WTC11 (cell line): ENCODE results near the gene PCSK5. TPM values are rescaled to one million over a fixed set of nuclear protein-coding genes. Genes with fewer than 3 reads are reported as not detected.

ENCODE experiments used
- ATAC-seq: fragments of 200-7000 bp; cut with Tn5 transposase; 2 replicates; pipeline ENCODE4 v1.10.0; 2021; ENCODE audit warnings: mild to moderate bottlenecking, moderate library complexity
- CTCF ChIA-PET: fragments of 300-600 bp; sonication (Branson Sonifier 250); formaldehyde crosslinking; loops from one replicate; lab custom pipeline; 2021; ENCODE audit warnings: antibody characterized with exemption; lab: Charles Lee
- POLR2A ChIA-PET: fragments of 350-600 bp; sonication (Branson Sonifier 250); formaldehyde crosslinking; loops from one replicate; lab custom pipeline; 2021; ENCODE audit warnings: antibody characterized with exemption; lab: Charles Lee
- DNase-seq: peaks from one replicate; pipeline ENCODE4 v3.0.0; 2021; ENCODE audit warnings: low spot score
- H3K27ac Mint-ChIP-seq: 2 replicates; pipeline ENCODE4 v1.8.0; 2021; ENCODE audit warnings: mixed read lengths
- H3K27me3 Mint-ChIP-seq: 2 replicates; pipeline ENCODE4 v1.8.0; 2021; ENCODE audit warnings: low read depth, mild to moderate bottlenecking, moderate library complexity, mixed read lengths
- H3K36me3 Mint-ChIP-seq: 2 replicates; pipeline ENCODE4 v1.8.0; 2021; ENCODE audit warnings: mixed read lengths
- H3K4me1 Mint-ChIP-seq: 2 replicates; pipeline ENCODE4 v1.8.0; 2022; ENCODE audit warnings: mixed read lengths
- H3K4me3 Mint-ChIP-seq: 2 replicates; pipeline ENCODE4 v1.8.0; 2021; ENCODE audit warnings: mild to moderate bottlenecking, moderate library complexity, mixed read lengths
- H3K9me3 Mint-ChIP-seq: 2 replicates; pipeline ENCODE4 v1.8.0; 2021; ENCODE audit warnings: mixed read lengths
- CDX4 ChIP-seq: fragments of 250-450 bp; sonication (Bioruptor Pico); IDR thresholded peaks from 2 replicates; pipeline ENCODE4 v1.9.0; 2021; ENCODE audit warnings: moderate library complexity, mild to moderate bottlenecking, inconsistent platforms, borderline replicate concordance
- E2F1 ChIP-seq: sonication (generic); formaldehyde crosslinking; IDR thresholded peaks from 2 replicates; pipeline ENCODE4 v1.8.0; 2022; ENCODE audit warnings: mild to moderate bottlenecking, missing genetic modification reagents
- FOXK1 ChIP-seq: sonication (generic); formaldehyde crosslinking; IDR thresholded peaks from 2 replicates; pipeline ENCODE4 v1.8.0; 2022; ENCODE audit warnings: mild to moderate bottlenecking, moderate library complexity, missing genetic modification reagents
- FOXP4 ChIP-seq: sonication (generic); formaldehyde crosslinking; IDR thresholded peaks from 2 replicates; pipeline ENCODE4 v1.8.0; 2022; ENCODE audit warnings: mild to moderate bottlenecking, missing genetic modification reagents
- GRHL2 ChIP-seq: fragments of 250-450 bp; sonication (Bioruptor Pico); IDR thresholded peaks from 2 replicates; pipeline ENCODE4 v1.8.0; 2022; ENCODE audit warnings: mild to moderate bottlenecking, moderate library complexity; ENCODE audit not compliant: insufficient replicate concordance, severe bottlenecking
- HMGA2 ChIP-seq: fragments of 250-450 bp; sonication (Bioruptor Pico); IDR thresholded peaks from 2 replicates; pipeline ENCODE4 v1.4.0; 2021; ENCODE audit warnings: mild to moderate bottlenecking, moderate library complexity
- JUN ChIP-seq: sonication (generic); formaldehyde crosslinking; IDR thresholded peaks from 2 replicates; pipeline ENCODE4 v1.8.0; 2023; ENCODE audit warnings: mild to moderate bottlenecking, missing genetic modification reagents
- MXD4 ChIP-seq: fragments of 250-450 bp; sonication (Bioruptor Pico); IDR thresholded peaks from 2 replicates; pipeline ENCODE4 v1.8.0; 2021; ENCODE audit warnings: mild to moderate bottlenecking, moderate library complexity, borderline replicate concordance
- NFYB ChIP-seq: sonication (generic); formaldehyde crosslinking; conservative IDR thresholded peaks from 2 replicates; pipeline ENCODE4 v1.8.0; 2022; ENCODE audit warnings: low read depth, missing genetic modification reagents
- PRDM15 ChIP-seq: sonication (generic); formaldehyde crosslinking; IDR thresholded peaks from 2 replicates; pipeline ENCODE4 v1.8.0; 2022; ENCODE audit warnings: missing genetic modification reagents
- ZBTB21 ChIP-seq: sonication (generic); formaldehyde crosslinking; IDR thresholded peaks from 2 replicates; pipeline ENCODE4 v1.8.1; 2023; ENCODE audit warnings: mild to moderate bottlenecking, missing genetic modification reagents, borderline replicate concordance
- ZNF219 ChIP-seq: sonication (generic); formaldehyde crosslinking; IDR thresholded peaks from 2 replicates; pipeline ENCODE4 v1.8.0; 2023; ENCODE audit warnings: missing genetic modification reagents, mild to moderate bottlenecking, borderline replicate concordance
- ZNF317 ChIP-seq: sonication (generic); formaldehyde crosslinking; IDR thresholded peaks from 2 replicates; pipeline ENCODE4 v1.8.1; 2023; ENCODE audit warnings: low read depth, mild to moderate bottlenecking, moderate library complexity, missing genetic modification reagents, borderline replicate concordance
- total RNA-seq: library from RNA; stranded (reverse); gene quantifications from 3 replicates; pipeline ENCODE4 v1.2.3, GENCODE V29; 2021
- TF ChIP-seq, protein P1 (sequence below): fragments of 250-450 bp; sonication (Bioruptor Pico); IDR thresholded peaks from 2 replicates; pipeline ENCODE4 v1.9.0; 2021; ENCODE audit warnings: mild to moderate bottlenecking
- TF ChIP-seq, protein P2 (sequence below): fragments of 250-450 bp; sonication (Bioruptor Pico); IDR thresholded peaks from 2 replicates; pipeline ENCODE4 v1.8.0; 2021; ENCODE audit warnings: mild to moderate bottlenecking
- TF ChIP-seq, protein P3 (sequence below): fragments of 250-450 bp; sonication (Bioruptor Pico); IDR thresholded peaks from 2 replicates; pipeline ENCODE4 v1.9.0; 2021; ENCODE audit warnings: mild to moderate bottlenecking, borderline replicate concordance
- TF ChIP-seq, protein P4 (sequence below): sonication (generic); formaldehyde crosslinking; IDR thresholded peaks from 2 replicates; pipeline ENCODE4 v1.8.1; 2022; ENCODE audit warnings: mild to moderate bottlenecking, moderate library complexity, missing genetic modification reagents

PCSK5 gene
- total RNA-seq, 1 experiment from 2014 or later: 30.6 TPM

GRCh38 chr9:75907329-75907728 lies 16.9 kb downstream of the PCSK5 start (continued):
- TF ChIP-seq MXD4 (CRISPR knock-in tag) (no peak), ZNF219 (CRISPR knock-in tag) (no peak), PRDM15 (CRISPR knock-in tag) (no peak)

- no peaks in the 10 kb centered on the region for H3K27me3 Mint-ChIP-seq
- CTCF ChIA-PET: no interaction called here
- no peak overlapping the region for H3K27ac Mint-ChIP-seq
- POLR2A ChIA-PET: no interaction called here
- ATAC-seq: no peak
- H3K36me3 Mint-ChIP-seq: 0 out of 2 replicates have a peak, but pooled peaks cover 3% of the 10 kb centered on the region
- H3K4me3 Mint-ChIP-seq: no peak overlapping the region
- TF ChIP-seq, protein P1, sequence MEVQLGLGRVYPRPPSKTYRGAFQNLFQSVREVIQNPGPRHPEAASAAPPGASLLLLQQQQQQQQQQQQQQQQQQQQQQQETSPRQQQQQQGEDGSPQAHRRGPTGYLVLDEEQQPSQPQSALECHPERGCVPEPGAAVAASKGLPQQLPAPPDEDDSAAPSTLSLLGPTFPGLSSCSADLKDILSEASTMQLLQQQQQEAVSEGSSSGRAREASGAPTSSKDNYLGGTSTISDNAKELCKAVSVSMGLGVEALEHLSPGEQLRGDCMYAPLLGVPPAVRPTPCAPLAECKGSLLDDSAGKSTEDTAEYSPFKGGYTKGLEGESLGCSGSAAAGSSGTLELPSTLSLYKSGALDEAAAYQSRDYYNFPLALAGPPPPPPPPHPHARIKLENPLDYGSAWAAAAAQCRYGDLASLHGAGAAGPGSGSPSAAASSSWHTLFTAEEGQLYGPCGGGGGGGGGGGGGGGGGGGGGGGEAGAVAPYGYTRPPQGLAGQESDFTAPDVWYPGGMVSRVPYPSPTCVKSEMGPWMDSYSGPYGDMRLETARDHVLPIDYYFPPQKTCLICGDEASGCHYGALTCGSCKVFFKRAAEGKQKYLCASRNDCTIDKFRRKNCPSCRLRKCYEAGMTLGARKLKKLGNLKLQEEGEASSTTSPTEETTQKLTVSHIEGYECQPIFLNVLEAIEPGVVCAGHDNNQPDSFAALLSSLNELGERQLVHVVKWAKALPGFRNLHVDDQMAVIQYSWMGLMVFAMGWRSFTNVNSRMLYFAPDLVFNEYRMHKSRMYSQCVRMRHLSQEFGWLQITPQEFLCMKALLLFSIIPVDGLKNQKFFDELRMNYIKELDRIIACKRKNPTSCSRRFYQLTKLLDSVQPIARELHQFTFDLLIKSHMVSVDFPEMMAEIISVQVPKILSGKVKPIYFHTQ (CRISPR knock-in tag): no peak
- TF ChIP-seq NFYB (CRISPR knock-in tag) (no peak), E2F1 (no peak), JUN (CRISPR knock-in tag) (no peak), ZBTB21 (CRISPR knock-in tag) (no peak), HMGA2 (no peak), GRHL2 (no peak), ZNF317 (no peak), FOXK1 (CRISPR knock-in tag) (no peak), FOXP4 (no peak), MXD4 (CRISPR knock-in tag) (no peak), CDX4 (CRISPR knock-in tag) (no peak)
- TF ChIP-seq, protein P2, sequence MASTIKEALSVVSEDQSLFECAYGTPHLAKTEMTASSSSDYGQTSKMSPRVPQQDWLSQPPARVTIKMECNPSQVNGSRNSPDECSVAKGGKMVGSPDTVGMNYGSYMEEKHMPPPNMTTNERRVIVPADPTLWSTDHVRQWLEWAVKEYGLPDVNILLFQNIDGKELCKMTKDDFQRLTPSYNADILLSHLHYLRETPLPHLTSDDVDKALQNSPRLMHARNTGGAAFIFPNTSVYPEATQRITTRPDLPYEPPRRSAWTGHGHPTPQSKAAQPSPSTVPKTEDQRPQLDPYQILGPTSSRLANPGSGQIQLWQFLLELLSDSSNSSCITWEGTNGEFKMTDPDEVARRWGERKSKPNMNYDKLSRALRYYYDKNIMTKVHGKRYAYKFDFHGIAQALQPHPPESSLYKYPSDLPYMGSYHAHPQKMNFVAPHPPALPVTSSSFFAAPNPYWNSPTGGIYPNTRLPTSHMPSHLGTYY: no peak
- TF ChIP-seq, protein P3, sequence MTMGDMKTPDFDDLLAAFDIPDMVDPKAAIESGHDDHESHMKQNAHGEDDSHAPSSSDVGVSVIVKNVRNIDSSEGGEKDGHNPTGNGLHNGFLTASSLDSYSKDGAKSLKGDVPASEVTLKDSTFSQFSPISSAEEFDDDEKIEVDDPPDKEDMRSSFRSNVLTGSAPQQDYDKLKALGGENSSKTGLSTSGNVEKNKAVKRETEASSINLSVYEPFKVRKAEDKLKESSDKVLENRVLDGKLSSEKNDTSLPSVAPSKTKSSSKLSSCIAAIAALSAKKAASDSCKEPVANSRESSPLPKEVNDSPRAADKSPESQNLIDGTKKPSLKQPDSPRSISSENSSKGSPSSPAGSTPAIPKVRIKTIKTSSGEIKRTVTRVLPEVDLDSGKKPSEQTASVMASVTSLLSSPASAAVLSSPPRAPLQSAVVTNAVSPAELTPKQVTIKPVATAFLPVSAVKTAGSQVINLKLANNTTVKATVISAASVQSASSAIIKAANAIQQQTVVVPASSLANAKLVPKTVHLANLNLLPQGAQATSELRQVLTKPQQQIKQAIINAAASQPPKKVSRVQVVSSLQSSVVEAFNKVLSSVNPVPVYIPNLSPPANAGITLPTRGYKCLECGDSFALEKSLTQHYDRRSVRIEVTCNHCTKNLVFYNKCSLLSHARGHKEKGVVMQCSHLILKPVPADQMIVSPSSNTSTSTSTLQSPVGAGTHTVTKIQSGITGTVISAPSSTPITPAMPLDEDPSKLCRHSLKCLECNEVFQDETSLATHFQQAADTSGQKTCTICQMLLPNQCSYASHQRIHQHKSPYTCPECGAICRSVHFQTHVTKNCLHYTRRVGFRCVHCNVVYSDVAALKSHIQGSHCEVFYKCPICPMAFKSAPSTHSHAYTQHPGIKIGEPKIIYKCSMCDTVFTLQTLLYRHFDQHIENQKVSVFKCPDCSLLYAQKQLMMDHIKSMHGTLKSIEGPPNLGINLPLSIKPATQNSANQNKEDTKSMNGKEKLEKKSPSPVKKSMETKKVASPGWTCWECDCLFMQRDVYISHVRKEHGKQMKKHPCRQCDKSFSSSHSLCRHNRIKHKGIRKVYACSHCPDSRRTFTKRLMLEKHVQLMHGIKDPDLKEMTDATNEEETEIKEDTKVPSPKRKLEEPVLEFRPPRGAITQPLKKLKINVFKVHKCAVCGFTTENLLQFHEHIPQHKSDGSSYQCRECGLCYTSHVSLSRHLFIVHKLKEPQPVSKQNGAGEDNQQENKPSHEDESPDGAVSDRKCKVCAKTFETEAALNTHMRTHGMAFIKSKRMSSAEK: no peak
- TF ChIP-seq, protein P4, sequence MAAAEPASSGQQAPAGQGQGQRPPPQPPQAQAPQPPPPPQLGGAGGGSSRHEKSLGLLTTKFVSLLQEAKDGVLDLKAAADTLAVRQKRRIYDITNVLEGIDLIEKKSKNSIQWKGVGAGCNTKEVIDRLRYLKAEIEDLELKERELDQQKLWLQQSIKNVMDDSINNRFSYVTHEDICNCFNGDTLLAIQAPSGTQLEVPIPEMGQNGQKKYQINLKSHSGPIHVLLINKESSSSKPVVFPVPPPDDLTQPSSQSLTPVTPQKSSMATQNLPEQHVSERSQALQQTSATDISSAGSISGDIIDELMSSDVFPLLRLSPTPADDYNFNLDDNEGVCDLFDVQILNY (CRISPR knock-in tag): no peak
- peaks cover 46% of the 10 kb centered on the region for H3K4me1 Mint-ChIP-seq
- DNase-seq: no peak
- H3K9me3 Mint-ChIP-seq: peaks cover 3% of the 10 kb centered on the region; the same call in 1 of the 2 replicates
Measured at GRCh38 chr9:75907923-75908322, 17.4 kb downstream of the PCSK5 start.
